OCI-LY7 (cell line): ENCODE results near the gene FGD2.

ENCODE experiments used
- EZH2phosphoT487 ChIP-seq: fragments of 200-600 bp; sonication (generic); IDR thresholded peaks from 2 replicates; pipeline ENCODE4 v1.6.1; 2018; ENCODE audit warnings: low read depth, borderline replicate concordance, mild to moderate bottlenecking, mixed run types, antibody characterized with exemption, low read length, moderate library complexity, mixed read lengths
- TF ChIP-seq, protein P1 (sequence below): fragments of 200-600 bp; sonication (generic); conservative IDR thresholded peaks from 2 replicates; pipeline ENCODE4 v1.5.1; 2014; ENCODE audit warnings: mild to moderate bottlenecking, antibody characterized with exemption, low read length, moderate library complexity, mixed read lengths

DNA sequence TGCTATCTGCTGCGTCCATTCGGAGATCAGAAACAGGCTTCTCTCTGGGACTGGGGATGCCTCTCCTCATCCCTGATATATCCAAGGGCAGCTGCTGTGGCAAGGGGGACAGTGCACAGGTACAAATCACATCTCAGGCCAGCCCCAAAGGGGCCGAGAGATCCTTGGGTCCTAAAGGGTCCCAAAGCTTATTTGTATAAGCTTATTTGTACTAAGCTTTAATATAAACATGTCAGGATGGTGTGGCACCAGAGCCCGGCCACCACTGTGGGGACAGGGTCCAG lies 45.3 kb downstream of the FGD2 start:
- TF ChIP-seq, protein P1, sequence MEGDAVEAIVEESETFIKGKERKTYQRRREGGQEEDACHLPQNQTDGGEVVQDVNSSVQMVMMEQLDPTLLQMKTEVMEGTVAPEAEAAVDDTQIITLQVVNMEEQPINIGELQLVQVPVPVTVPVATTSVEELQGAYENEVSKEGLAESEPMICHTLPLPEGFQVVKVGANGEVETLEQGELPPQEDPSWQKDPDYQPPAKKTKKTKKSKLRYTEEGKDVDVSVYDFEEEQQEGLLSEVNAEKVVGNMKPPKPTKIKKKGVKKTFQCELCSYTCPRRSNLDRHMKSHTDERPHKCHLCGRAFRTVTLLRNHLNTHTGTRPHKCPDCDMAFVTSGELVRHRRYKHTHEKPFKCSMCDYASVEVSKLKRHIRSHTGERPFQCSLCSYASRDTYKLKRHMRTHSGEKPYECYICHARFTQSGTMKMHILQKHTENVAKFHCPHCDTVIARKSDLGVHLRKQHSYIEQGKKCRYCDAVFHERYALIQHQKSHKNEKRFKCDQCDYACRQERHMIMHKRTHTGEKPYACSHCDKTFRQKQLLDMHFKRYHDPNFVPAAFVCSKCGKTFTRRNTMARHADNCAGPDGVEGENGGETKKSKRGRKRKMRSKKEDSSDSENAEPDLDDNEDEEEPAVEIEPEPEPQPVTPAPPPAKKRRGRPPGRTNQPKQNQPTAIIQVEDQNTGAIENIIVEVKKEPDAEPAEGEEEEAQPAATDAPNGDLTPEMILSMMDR: no peak
- no peak for TF ChIP-seq EZH2phosphoT487
